IMR-90 (cell line): ENCODE data around the gene TP53AIP1. TPM values are rescaled to one million over a fixed set of nuclear protein-coding genes. Genes with fewer than 3 reads are reported as not detected.

Experiments used
- ATAC-seq: fragments of 200-7000 bp; cut with Tn5 transposase; 2 replicates; pipeline ENCODE4 v1.9.1; 2020; ENCODE audit warnings: low read depth, mild to moderate bottlenecking, moderate library complexity
- BruUV-seq: library from RNA; stranded (reverse); fragments of 400-500 nt; replicated peaks from 2 replicates; lab custom pipeline; 2021; lab: Mats Ljungman, UMichigan
- CTCF ChIA-PET: fragments of 300-600 bp; formaldehyde crosslinking; extraction: SDS; loops from one replicate; lab custom pipeline; 2021; ENCODE audit warnings: antibody characterized with exemption; lab: Yijun Ruan, JAX
- POLR2A ChIA-PET: fragments of 300-600 bp; sonication (Branson Sonifier 250); formaldehyde crosslinking; loops from one replicate; lab custom pipeline; 2022; ENCODE audit warnings: antibody characterized with exemption; ENCODE audit not compliant: unreplicated experiment; lab: Charles Lee
- DNase-seq: peaks from one replicate; pipeline ENCODE4 v3.0.0; 2013
- H2AFZ ChIP-seq: replicated peaks from 2 replicates; pipeline ENCODE3; 2013; ENCODE audit warnings: low read length, mild to moderate bottlenecking; ENCODE audit not compliant: poor library complexity
- H2AK5ac ChIP-seq: 2 replicates; pipeline ENCODE4 v1.6.1; 2013; ENCODE audit warnings: low read depth, low read length, inconsistent platforms
- H2AK9ac ChIP-seq: replicated peaks from 2 replicates; pipeline ENCODE3; 2013; ENCODE audit warnings: mild to moderate bottlenecking, low read depth, low read length, moderate library complexity; ENCODE audit not compliant: poor library complexity
- H2BK120ac ChIP-seq: 2 replicates; pipeline ENCODE4 v1.6.1; 2013; ENCODE audit warnings: low read depth, low read length, inconsistent platforms
- H2BK15ac ChIP-seq: 3 replicates; pipeline ENCODE4 v1.6.1; 2013; ENCODE audit warnings: low read depth, low read length, inconsistent platforms
- H2BK20ac ChIP-seq: 2 replicates; pipeline ENCODE4 v1.6.1; 2013; ENCODE audit warnings: low read depth, mild to moderate bottlenecking, inconsistent platforms, low read length, moderate library complexity
- H2BK5ac ChIP-seq: 2 replicates; pipeline ENCODE4 v1.6.1; 2013; ENCODE audit warnings: mild to moderate bottlenecking, low read depth, low read length, inconsistent platforms; ENCODE audit not compliant: poor library complexity, severe bottlenecking
- H3K14ac ChIP-seq: replicated peaks from 2 replicates; pipeline ENCODE4 v1.6.1; 2013; ENCODE audit warnings: low read depth, low read length, inconsistent platforms
- H3K18ac ChIP-seq: 2 replicates; pipeline ENCODE4 v1.6.1; 2013; ENCODE audit warnings: low read depth, low read length, control low read depth
- H3K23ac ChIP-seq: 2 replicates; pipeline ENCODE4 v1.6.1; 2013; ENCODE audit warnings: low read depth, low read length, inconsistent platforms
- H3K27ac ChIP-seq: 2 replicates; pipeline ENCODE4 v1.5.1; 2013; ENCODE audit warnings: mild to moderate bottlenecking, control low read depth, low read length; ENCODE audit not compliant: insufficient read depth
- H3K27me3 ChIP-seq: 2 replicates; pipeline ENCODE4 v1.6.1; 2013; ENCODE audit warnings: low read length; ENCODE audit not compliant: control insufficient read depth, insufficient read depth
- H3K36me3 ChIP-seq: 2 replicates; pipeline ENCODE4 v1.6.1; 2013; ENCODE audit warnings: low read length, mixed read lengths; ENCODE audit not compliant: control insufficient read depth, insufficient read depth
- H3K4ac ChIP-seq: 2 replicates; pipeline ENCODE4 v1.6.1; 2013; ENCODE audit warnings: low read depth, low read length, inconsistent platforms
- H3K4me1 ChIP-seq: 2 replicates; pipeline ENCODE4 v1.6.1; 2013; ENCODE audit warnings: low read length, mixed read lengths; ENCODE audit not compliant: control insufficient read depth, insufficient read depth
- H3K4me2 ChIP-seq: 2 replicates; pipeline ENCODE4 v1.6.1; 2013; ENCODE audit warnings: low read depth, mild to moderate bottlenecking, control low read depth, low read length, moderate library complexity
- H3K4me3 ChIP-seq: 2 replicates; pipeline ENCODE4 v1.5.1; 2013; ENCODE audit warnings: low read depth, mild to moderate bottlenecking, control low read depth, low read length, moderate library complexity; ENCODE audit not compliant: insufficient read depth
- H3K56ac ChIP-seq: 2 replicates; pipeline ENCODE4 v1.6.1; 2013; ENCODE audit warnings: low read length, inconsistent platforms; ENCODE audit not compliant: insufficient read depth; ENCODE audit errors: extremely low read depth
- H3K79me1 ChIP-seq, 2 experiments: 2 replicates each; pipeline ENCODE4 v1.6.1; 2013; ENCODE audit warnings: low read length in 2 of 2, inconsistent platforms in 1 of 2, low read depth in 1 of 2
- H3K9ac ChIP-seq: 2 replicates; pipeline ENCODE4 v1.6.1; 2013; ENCODE audit warnings: low read depth, low read length, control low read depth
- H3K9me1 ChIP-seq: 2 replicates; pipeline ENCODE4 v1.6.1; 2013; ENCODE audit warnings: low read length, inconsistent platforms; ENCODE audit not compliant: insufficient read depth
- H3K9me3 ChIP-seq: 2 replicates; pipeline ENCODE4 v1.6.1; 2013; ENCODE audit warnings: low read length; ENCODE audit not compliant: control insufficient read depth, insufficient read depth
- H4K20me1 ChIP-seq: 2 replicates; pipeline ENCODE4 v1.6.1; 2013; ENCODE audit warnings: low read length, inconsistent platforms; ENCODE audit not compliant: insufficient read depth
- H4K5ac ChIP-seq: 2 replicates; pipeline ENCODE4 v1.6.1; 2013; ENCODE audit warnings: mild to moderate bottlenecking, low read depth, low read length, control low read depth
- H4K8ac ChIP-seq, 2 experiments: 2 replicates each; pipeline ENCODE4 v1.6.1; 2013; ENCODE audit warnings: low read depth in 2 of 2, low read length in 2 of 2, control low read depth in 1 of 2, inconsistent platforms in 1 of 2
- H4K91ac ChIP-seq: 2 replicates; pipeline ENCODE4 v1.6.1; 2013; ENCODE audit warnings: low read depth, low read length, inconsistent platforms; ENCODE audit not compliant: insufficient read depth
- BHLHE40 ChIP-seq: fragments of 150-350 bp; IDR thresholded peaks from 2 replicates; pipeline ENCODE4 v1.6.1; 2016; ENCODE audit warnings: mild to moderate bottlenecking, low read depth, low read length
- CEBPB ChIP-seq: IDR thresholded peaks from 2 replicates; pipeline ENCODE4 v1.6.1; 2012; ENCODE audit warnings: low read depth, low read length, improper control_type of control experiment
- CHD1 ChIP-seq: IDR thresholded peaks from 2 replicates; pipeline ENCODE4 v1.6.1; 2012; ENCODE audit warnings: low read depth, low read length, improper control_type of control experiment
- CTCF ChIP-seq: conservative IDR thresholded peaks from 2 replicates; pipeline ENCODE4 v1.5.1; 2012; ENCODE audit warnings: mild to moderate bottlenecking, low read depth, low read length, improper control_type of control experiment
- ELK1 ChIP-seq: fragments of 150-350 bp; IDR thresholded peaks from 2 replicates; pipeline ENCODE4 v1.6.1; 2016; ENCODE audit warnings: low read depth, mild to moderate bottlenecking, low read length, moderate library complexity, borderline replicate concordance
- FOS ChIP-seq: fragments of 150-350 bp; IDR thresholded peaks from 2 replicates; pipeline ENCODE4 v1.6.1; 2016; ENCODE audit warnings: low read depth, low read length
- MAFK ChIP-seq: IDR thresholded peaks from 2 replicates; pipeline ENCODE4 v1.6.1; 2012; ENCODE audit warnings: low read depth, low read length, improper control_type of control experiment
- MAZ ChIP-seq: IDR thresholded peaks from 2 replicates; pipeline ENCODE4 v1.6.1; 2012; ENCODE audit warnings: low read depth, mild to moderate bottlenecking, low read length, improper control_type of control experiment, moderate library complexity, borderline replicate concordance
- MXI1 ChIP-seq: IDR thresholded peaks from 2 replicates; pipeline ENCODE4 v1.6.1; 2012; ENCODE audit warnings: low read depth, mild to moderate bottlenecking, low read length, moderate library complexity, borderline replicate concordance
- NFE2L2 ChIP-seq: fragments of 150-350 bp; IDR thresholded peaks from 2 replicates; pipeline ENCODE4 v1.6.1; 2016; ENCODE audit warnings: low read depth, mild to moderate bottlenecking, low read length
- POLR2A ChIP-seq: IDR thresholded peaks from 2 replicates; pipeline ENCODE4 v1.6.1; 2012; ENCODE audit warnings: mild to moderate bottlenecking, low read depth, low read length
- RAD21 ChIP-seq: IDR thresholded peaks from 2 replicates; pipeline ENCODE4 v1.6.1; 2012; ENCODE audit warnings: low read length, improper control_type of control experiment
- RFX5 ChIP-seq: IDR thresholded peaks from 2 replicates; pipeline ENCODE4 v1.8.0; 2012; ENCODE audit warnings: low read depth, mild to moderate bottlenecking, low read length, moderate library complexity
- SMC3 ChIP-seq: fragments of 150-350 bp; IDR thresholded peaks from 2 replicates; pipeline ENCODE4 v1.6.1; 2016; ENCODE audit warnings: low read depth, mild to moderate bottlenecking, antibody characterized with exemption, low read length, moderate library complexity
- WGBS, 2 experiments: methylation state at CpG; one replicate each; pipeline versions ENCODE4 v1.1.5 to v1.1.7; 2013; ENCODE audit warnings: missing lambda C conversion rate in 2 of 2; ENCODE audit not compliant: insufficient read length in 1 of 2; ENCODE audit errors: extremely low coverage in 2 of 2; 5-methylcytosine and 5-hydroxymethylcytosine counted together
- dilution Hi-C: fragments of 300-500 bp; cut with HindIII; formaldehyde crosslinking; loops from one replicate; pipeline ENCODE4 v1.14.3; 2018; ENCODE audit warnings: low sequenced_read_pairs; ENCODE audit not compliant: unreplicated experiment
- in situ Hi-C: fragments of 300-500 bp; cut with MboI; formaldehyde crosslinking; loops from 3 replicates; pipeline ENCODE4 v1.14.3; 2019; ENCODE audit warnings: low sequenced_read_pairs, inconsistent platforms, mixed read lengths
- intact Hi-C: fragments of 100-400 bp; cut with micrococcal nuclease; formaldehyde crosslinking; loops from 2 replicates; pipeline ENCODE4 v1.10.0; 2022
- polyA plus RNA-seq, 3 experiments: library from polyadenylated mRNA; depleted of rRNA; stranded (reverse); fragments of >200 nt; gene quantifications; 2 replicates each; pipeline ENCODE4 v1.2.3, GENCODE V29; 2012; ENCODE audit warnings: low replicate concordance in 1 of 3
- total RNA-seq: library from RNA; depleted of rRNA; stranded (reverse); fragments of >200 nt; gene quantifications from 2 replicates; pipeline ENCODE4 v1.2.3, GENCODE V29; 2012

Gene TP53AIP1
- total and polyA plus RNA-seq, 2 of the 4 experiments (the other 2 are of a cell fraction) = not detected

- no peak for TF ChIP-seq RAD21
These were observed 18.0 kb downstream of the TP53AIP1 start (continued) for GRCh38 chr11:128924510-128925249.

GRCh38 chr11:128924104-128924503, 18.6 kb downstream of the TP53AIP1 start:
- Histone ChIP-seq H2BK5ac (no peak overlapping the region), H3K9ac (no peak overlapping the region), H2BK20ac (no peak overlapping the region), H2BK15ac (no peak overlapping the region), H2AK5ac (no peak overlapping the region), H3K4me3 (no peak overlapping the region), H3K9me3 (no peaks in the 10 kb centered on the region), H3K4me1 (no peaks in the 10 kb centered on the region), H4K20me1 (no peaks in the 10 kb centered on the region), H3K27me3 (peaks cover 38% of the 10 kb centered on the region), H4K5ac (no peak overlapping the region), H2BK120ac (no peak overlapping the region), H3K14ac (no peak overlapping the region), H3K9me1 (no peaks in the 10 kb centered on the region), H3K27ac (no peak overlapping the region), H3K4me2 (no peak overlapping the region), H3K4ac (no peak overlapping the region), H3K79me1 (no peaks in the 10 kb centered on the region), H3K36me3 (no peaks in the 10 kb centered on the region), H3K23ac (no peak overlapping the region), H3K56ac (no peak overlapping the region), H3K18ac (no peak overlapping the region), H4K8ac (no peak overlapping the region), H2AK9ac (no peak overlapping the region), H4K91ac (no peak overlapping the region), H2AFZ (no peak overlapping the region)
- ChIA-PET POLR2A (no interaction called here), CTCF (no interaction called here)
- intact Hi-C loops = no loop called here
- no peak for ATAC-seq
- no peak for DNase-seq
- no TSS peak for BruUV-seq
- dilution Hi-C loops = no loop called here
- WGBS, 2 experiments = no CpG with 5 or more reads among the region's 7 CpGs
- in situ Hi-C loops = no loop called here
- no peak for TF ChIP-seq CHD1
- TF ChIP-seq MAFK = no peak
- TF ChIP-seq NFE2L2 = no peak
- TF ChIP-seq MAZ = no peak
- no peak for TF ChIP-seq BHLHE40
- no peak for TF ChIP-seq RFX5
- TF ChIP-seq MXI1 = no peak
- no peak for TF ChIP-seq ELK1
- no peak for TF ChIP-seq FOS
- no peak for TF ChIP-seq CTCF
- no peak for TF ChIP-seq SMC3
- TF ChIP-seq POLR2A = no peak
- no peak for TF ChIP-seq CEBPB
